Left cardiac atrium (tissue), 4 donors: ENCODE results near the gene FBXL16. TPM values are rescaled to one million over a fixed set of nuclear protein-coding genes. Genes with fewer than 3 reads are reported as not detected.

Experiments
- ATAC-seq, 2 donors: fragments of 200-7000 bp; cut with Tn5 transposase; one replicate each; pipeline ENCODE4 v1.9.1; 2020; ENCODE audit warnings: mild to moderate bottlenecking in 2 of 2, moderate library complexity in 2 of 2
- DNase-seq: peaks from one replicate; pipeline ENCODE4 v3.0.0-alpha.2; 2020
- intact Hi-C, 2 donors: fragments of 100-400 bp; cut with DNase I; formaldehyde crosslinking; loops; one replicate each; pipeline versions ENCODE4 v1.14.1 to v1.15.1; 2022 to 2023
- total RNA-seq, 2 donors: library from RNA; stranded (reverse); fragmentation: NEBNext Ultra II Directional; extraction: Animal tissue kit (Norgen Biotek cat#: 25700); gene quantifications; one replicate each; pipeline ENCODE4 v1.2.1, GENCODE V29; 2021
- donor health status: DM: no; HTN: yes; CAD: no.
- donor health status: DM: no; HTN: yes; CAD: no; lungs with severe emphysema.
- donor health status: DM: yes; HTN: yes; CAD: no.
- donor health status: Dilated cardiomyopathy.

The FBXL16 gene
- total RNA-seq, 2 donors from 2014 or later: 0.32 to 1.0 TPM

DNA sequence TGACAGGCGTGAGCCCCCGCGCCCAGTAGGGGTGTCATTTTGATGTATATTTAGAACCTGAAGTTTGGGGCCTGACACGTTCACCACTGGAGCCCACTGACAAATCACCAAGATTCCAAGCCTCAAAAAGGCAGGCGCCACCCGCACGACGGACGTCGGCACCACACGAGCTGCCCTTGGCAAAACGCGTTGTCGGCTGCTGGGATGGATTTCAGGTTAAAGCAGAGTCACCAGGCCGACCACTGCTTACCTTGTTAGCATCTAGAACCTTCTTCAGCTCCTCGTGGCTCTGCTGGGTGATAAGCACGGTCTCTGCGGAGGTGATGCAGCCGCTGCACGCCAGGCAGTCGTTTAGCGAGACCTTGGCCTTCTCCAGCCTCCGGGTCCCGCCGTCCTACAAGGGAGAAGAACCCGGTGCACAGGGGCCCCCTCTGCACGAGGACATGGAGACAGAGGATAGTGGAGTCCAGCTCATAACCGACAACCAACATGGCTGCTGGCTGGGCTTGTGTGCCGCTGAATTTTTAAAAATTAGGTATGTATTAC lies 31.4 kb upstream of the FBXL16 start:
- DNase-seq (no peak), ATAC-seq (no peak)
- intact Hi-C loops: no loop called here

DNA sequence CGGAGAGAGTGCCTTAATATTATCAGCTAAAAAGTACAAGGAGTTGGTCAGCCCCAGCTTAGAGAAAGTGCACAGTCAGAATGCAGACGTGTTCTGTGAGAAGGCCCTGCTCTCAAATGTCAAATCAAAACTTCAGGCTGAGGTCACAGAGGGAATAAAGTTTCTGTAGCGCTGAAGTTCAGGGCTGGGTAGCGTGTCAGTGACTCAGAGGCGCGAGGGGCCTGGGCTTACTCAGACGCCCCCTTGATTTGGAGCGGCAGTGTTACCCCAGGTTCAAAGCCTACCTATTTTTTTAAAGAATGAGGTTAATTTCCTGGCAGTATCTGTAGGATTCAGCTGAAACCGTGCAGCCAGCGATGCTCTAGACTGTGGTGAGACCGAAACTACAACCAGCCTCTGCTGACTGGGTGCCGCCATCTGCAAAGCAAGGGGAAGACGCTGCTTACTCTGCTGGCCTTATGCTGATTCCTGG lies 30.4 kb upstream of the FBXL16 start:
- no peak for ATAC-seq
- DNase-seq: no peak
- intact Hi-C loops: no loop called here

DNA sequence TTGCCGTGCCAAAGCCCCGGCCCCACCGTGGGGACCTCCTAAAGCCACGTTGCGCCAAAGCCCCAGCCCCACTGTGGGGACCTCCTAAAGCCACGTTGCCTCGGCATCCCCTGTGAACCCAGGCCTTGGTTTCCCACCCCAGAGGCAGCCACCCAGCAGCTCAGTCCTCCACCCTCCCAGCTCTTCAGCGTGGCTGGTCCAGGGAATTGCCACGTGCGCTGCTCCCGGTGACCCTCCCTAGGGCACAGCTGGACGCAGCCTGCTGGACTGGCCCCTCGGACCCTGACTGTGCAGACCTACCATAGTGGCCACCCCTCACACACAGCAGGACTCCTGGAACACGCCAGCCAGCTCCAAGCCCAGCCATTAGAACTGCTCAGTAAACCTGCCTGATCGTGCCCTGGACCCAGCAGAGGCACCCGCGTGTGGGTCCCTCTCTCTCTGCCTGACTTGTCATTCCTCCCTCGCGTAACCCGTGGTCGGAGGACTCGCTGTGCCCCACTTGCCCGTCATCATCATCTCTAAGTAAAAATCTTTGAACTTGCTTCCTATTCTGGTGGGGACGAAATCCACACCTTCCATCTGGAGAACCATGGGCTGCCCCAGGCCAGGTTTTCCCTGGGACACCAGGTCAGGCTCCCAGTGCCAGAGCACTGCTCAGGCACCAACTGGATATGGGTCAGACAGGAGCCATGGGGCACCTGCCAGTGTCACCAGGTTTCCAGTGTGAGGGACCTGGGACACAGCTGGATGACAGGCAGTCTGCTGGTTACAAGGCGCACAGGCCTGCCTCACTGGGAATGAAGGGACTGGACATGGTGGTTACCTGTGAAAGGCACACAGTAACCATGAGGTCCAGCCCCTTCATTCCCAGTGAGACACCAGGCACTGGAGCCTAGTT lies 29.6 kb upstream of the FBXL16 start:
- ATAC-seq (no peak), DNase-seq (peak; percentile 13)
- intact Hi-C loops: no loop called here

DNA sequence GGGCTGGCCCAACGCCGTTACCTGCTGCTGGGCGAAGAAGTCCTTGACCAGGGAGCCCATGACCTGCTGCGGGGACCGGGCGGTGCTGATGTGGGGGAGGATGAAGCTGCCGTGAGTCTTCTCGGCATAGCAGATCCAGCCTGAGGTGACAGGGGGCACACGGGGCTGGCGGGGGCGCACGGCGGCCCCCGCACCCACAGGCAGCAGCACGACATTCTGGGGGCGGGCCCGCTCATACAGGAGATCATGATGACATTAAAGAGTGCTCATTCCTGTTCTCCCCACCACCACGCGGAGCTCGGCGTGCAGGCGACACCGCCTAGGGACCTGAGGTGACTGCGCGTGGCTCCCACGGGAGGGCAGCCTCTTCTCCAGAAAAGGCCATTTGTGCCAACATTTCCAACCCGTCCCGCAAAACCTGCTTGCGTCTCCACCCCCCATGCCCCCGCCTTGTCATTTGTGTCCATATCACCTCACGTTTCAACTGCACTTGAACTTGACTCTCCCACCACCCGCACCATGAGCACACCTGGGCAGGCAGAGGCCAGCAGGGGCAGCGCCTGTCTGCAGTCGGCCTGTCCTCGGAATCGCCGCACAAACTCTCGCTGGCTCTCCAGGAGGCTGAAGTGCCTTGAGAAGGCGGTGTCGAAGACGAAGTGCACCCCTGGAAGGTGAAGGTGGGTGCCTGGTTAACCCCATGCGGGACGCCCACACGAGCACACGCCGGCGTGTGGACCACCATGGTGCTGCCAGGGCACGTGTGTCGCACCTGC lies 28.8 kb upstream of the FBXL16 start:
- intact Hi-C loops: no loop called here
- DNase-seq (peak; percentile 11), ATAC-seq (no peak)

DNA sequence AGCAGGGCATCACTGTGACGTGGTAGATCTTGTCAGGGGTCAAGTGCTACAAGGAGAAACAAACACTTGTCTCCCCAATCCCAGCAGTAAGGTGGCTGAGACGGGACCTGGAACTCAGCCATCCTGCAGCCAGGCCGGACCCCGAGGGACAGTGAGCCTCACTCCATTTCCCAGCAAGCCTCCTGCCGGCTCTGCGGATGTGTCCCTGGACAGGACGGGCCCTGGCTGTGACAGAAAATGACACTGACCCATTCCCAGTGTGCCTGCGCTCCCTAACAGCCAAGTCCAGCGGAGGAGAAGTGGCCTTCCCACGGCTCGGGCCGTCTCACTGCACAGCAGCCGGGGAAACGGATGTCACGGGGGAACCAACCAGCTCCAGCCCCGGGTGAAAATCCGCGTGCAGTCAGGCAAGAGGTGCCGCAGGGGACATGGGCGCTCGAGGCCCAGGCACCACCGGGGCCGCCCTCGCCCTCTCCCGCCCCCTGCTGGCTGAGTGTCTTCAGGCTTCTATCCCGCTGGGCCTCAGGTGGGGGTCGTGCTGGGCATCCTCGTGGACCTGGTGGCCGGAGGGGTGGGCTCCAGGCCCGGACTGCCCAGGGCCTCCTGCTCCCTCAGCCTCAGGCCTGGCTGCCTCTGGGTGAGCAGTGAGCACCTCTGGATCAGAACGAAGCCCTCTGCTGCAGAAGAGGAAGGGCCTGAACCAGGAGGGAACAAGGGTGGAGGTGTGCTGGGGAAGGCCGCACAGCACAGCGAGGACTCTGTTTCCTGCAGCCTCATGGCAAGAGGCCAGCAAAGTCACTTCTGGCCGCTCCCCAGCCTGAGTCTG lies 28.0 kb upstream of the FBXL16 start:
- peak; percentile 8 for DNase-seq
- ATAC-seq: no peak
- intact Hi-C loops: no loop called here

DNA sequence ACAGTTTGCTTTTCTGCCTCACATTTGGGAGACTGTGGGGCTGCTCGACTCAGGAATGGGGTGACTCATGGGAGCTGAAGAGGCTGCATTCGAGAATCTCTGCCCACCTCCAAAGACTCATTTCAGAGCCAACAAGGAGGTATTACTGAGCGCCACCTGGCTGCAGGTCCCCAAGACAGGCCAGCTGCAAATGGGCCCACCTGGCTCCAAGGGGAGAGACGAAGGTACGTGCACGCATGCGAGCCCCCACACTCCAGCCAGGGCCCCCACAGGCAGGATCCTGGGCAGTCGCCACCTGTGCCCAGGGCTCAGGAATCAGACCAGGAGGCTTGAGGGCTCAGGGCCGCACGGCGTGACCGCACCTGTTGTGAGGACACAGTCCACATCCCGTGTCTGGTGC lies 27.3 kb upstream of the FBXL16 start:
- DNase-seq (no peak), ATAC-seq (no peak)
- intact Hi-C loops: no loop called here

DNA sequence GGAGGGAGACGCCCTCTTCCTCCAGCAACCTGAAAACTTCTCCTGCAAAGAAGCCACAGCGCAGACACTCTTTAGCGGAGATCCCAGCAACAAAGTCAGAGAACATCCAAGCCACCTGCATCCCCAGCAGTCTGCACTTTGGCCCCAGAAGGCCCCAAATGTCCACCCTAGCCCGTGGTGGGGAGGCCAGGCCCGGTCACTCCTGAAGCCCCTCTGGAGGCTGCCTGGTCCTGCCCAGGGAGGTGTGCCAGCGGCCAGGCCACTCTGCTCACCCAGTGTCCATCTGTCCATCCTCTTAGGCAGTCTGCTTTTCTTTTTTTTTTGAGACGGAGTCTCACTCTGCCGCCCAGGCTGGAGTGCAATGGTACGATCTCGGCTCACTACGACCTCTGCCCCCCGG lies 26.7 kb upstream of the FBXL16 start:
- DNase-seq (no peak), ATAC-seq (no peak)
- intact Hi-C loops: no loop called here

DNA sequence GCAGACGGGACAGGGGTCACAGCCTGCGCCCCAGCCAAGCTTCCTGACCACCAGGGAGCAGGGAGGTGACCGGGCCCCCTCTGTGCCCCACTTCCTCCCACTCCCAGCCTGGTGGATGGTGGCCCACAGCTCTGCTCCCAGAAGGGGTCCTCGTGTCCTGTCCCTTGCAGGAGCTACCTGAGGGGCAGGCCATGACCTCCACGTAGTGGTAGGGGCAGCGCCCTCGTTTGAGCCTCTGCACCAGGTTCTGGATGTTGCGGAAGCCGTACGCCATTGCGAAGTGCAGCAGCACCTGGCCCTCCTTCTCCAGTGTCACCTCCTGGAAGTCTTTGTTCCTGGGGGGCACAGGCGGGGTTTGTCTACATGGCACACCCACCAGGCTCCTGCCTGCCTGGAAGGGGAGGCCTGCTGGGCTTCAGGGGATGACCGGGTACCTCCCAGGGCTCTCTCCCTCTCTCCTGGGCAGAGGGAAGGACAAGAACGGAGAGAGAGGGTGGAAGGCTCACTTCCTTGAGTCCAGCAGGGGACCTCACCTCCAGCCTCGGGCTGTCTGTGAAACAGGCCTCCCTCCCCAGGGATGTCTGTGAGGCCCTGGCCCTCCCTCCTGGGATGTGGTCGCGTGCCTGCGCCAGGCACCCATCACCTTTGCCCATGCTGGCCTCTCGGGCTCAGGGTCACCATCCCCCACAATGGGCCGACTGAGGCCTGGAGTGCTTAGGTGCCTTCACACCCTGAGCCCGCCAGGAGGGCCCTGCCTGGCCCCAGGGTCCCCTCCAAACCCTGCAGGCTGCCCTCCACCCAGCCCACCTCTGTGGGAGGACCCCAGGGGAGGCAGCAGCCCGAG lies 25.3 kb upstream of the FBXL16 start:
- intact Hi-C loops: no loop called here
- no peak for ATAC-seq
- DNase-seq: no peak

DNA sequence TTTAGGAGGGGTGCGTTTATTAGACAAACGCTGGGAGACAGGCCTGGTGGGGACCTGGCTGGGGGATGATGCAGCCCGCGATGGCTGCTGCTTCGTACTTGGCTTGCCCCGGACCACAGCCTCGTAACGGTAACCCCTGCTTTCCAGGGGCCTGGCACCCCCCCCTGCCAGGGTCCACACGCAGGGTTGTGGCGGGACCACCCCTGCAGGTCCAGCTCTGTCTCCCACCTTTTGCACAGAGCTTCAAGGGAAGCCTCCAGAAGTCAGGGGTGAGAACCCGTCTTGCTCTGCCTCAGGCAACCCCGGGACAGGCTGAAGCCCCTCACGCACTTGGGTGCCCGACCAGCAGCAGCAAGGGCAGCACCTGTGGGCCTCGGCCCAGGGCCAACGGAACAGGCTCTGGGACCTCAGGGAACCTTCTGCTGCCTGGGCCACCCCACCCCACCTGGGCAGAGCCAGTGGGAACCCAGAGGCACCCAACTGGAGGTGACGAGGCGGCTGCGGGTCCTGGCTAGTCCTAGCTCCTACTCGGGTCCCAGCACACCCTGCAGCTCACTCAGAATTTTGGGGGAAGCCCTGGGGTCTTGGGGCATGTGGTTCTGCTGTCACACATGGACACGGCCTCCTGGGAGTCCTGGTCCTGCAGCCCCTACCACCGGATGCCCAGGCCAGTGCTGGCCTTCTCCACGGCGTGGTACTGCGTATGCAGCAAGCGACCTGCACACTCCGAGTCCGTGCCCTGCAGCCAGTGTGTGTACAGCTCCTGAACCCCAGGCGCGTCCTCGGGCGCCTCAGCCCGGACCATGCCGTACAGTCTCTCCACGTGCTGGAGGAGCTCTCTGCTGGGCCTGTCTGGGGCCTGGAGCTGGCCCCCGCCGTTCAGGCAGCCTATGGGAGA lies 24.4 kb upstream of the FBXL16 start:
- DNase-seq: no peak
- ATAC-seq: no peak
- intact Hi-C loops: no loop called here

DNA sequence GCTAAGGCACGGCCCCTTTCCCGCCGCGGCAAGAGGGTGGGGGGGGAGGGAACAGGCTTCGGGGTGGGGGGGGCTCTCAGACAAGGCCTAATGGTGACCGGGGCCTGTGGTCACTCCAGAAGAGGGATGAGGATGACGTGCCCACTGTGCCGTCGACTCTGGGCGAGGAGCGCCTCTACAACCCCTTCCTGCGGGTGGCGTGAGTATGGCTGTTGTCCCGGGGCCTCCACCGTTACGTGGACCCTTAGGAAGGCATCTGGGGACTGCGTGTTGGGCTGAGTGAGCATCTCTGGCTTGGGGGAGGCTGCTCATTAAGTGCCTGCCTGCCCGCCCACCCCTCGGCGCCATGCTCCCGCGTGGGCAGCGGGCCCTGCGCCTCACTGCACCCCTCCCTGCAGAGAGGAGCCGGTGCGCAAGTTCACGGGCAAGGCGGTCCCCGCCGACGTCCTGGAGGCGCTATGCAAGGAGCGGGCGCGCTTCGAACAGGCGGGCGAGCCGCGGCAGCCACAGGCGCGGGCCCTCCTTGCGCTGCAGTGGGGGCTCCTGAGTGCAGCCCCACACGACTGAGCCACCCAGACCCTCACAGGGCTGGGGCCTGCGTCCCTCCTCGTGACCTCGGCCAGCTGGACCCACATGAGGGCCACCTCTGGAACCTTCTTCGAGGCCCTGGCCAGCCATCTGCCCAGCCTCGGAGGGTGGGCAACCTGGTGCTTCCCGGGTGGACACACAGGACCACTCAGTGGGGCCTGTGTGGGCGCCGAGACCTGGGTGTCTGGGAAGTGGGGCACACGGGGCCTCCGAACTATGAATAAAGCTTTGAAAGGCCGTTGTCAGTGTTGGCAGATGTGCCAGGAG lies 23.5 kb upstream of the FBXL16 start:
- no peak for DNase-seq
- intact Hi-C loops: no loop called here
- no peak for ATAC-seq

DNA sequence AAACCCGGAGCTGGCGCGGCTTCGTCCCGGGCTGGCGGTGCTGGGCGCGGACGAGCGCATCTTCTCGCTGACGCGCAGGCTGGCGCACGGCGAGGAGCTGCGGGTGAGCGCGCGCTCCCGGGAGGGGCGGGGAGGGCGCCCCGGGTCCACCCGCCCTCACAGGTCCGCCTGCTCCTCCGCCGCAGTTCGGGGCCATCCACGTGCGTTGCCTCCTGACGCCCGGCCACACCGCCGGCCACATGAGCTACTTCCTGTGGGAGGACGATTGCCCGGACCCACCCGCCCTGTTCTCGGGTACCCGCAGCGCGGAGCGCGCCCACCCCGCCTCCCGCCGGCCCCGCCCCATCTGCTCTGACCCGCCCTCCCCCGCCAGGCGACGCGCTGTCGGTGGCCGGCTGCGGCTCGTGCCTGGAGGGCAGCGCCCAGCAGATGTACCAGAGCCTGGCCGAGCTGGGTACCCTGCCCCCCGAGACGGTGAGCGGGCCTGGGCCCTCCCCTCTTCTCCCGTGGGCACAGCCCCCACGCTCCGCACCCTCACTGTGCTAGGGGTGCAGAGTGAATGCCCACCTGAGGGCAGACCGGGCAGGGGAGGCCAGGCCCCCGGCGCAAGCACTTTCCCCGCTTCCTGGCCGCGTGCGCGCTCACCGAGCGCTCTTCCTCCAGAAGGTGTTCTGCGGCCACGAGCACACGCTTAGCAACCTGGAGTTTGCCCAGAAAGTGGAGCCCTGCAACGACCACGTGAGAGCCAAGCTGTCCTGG lies 22.7 kb upstream of the FBXL16 start:
- ATAC-seq (peak; percentile 46 to 64), DNase-seq (peak; percentile 77)
- intact Hi-C loops: no loop called here

DNA sequence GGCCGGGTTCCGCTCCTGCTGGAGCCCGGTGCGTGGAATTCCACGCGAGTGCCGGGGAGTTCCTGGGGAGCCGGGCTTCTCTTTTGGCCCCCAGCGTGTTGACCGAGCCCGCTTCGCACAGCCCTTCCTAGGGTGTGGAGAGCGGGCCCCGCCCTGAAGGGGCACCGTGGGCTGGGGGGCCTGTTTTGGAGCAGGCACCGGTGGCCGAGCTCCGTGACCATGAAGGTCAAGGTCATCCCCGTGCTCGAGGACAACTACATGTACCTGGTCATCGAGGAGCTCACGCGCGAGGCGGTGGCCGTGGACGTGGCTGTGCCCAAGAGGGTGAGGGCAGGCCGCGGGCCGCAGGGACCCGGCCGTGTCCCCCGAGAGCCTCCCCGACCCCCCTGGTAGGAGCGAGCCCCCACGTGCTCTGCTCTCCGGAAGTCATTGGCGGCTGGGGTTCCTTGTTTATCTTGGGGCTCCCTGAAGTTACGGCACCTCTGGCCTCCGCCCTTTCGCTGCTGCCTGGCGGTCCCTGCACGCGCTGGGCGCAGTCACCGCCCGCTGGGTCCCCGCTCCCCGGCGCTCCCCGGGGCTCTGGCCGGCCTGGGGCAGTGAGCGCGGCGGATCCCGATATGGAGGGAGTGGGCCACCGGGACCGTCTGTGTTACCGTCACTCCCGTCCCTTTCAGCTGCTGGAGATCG lies 21.8 kb upstream of the FBXL16 start:
- intact Hi-C loops: no loop called here
- peak; percentile 5 to 6 for ATAC-seq
- no peak for DNase-seq

DNA sequence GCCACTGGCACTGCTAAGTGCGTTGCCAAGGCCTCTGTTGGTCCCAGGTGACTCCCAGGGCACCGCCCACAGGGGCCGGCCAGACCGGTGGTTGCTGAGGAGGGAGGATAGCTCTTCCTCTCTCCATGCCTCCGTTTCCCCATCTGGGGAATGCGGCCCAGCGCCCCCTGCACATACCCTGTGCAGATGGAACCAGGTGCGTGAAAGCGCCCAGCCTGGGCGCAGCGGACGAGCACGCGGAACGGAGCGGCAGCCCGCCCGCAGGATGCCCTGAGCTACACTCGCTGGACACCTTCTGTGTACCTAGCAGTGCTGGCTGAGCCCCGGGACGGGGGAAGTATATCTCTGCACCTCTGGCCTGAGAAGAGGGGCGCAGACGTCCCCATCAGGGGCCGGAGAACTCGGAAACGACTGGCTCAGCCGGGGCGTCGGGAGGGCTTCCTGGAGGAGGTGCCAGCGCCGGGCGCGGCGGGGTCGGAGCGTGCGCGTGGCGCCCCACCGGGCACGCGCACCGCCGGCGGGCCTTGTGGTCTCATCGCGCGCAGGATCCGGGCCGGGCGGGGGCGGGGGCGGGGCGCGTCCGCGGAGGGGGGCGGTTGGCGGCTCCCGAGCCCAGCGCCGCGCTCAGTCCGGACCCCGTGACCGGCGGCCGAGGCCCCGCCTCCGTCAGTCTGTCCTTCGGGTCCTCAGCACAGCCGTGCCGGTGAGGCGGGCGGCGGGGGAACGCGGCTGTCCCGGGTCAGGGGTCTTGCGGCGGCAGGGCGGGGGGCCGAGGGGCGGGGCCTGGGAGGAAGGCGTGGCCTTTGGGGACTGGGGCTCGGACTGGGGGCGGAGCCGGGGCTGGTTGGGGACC lies 21.1 kb upstream of the FBXL16 start, which contains the start of the genes CCDC78 and HAGHL:
Gene CCDC78, minus strand, starts transcription at position 6 of the 853 bp plus-strand sequence. CDS start 76 bp downstream, outside the sequence.
Gene HAGHL, plus strand, starts transcription at position 669 of the 853 bp plus-strand sequence. CDS start 404 bp downstream, outside the sequence.
- peak; percentile 45 to 52 for ATAC-seq
- DNase-seq: peak; percentile 78
- intact Hi-C loops: no loop called here

DNA sequence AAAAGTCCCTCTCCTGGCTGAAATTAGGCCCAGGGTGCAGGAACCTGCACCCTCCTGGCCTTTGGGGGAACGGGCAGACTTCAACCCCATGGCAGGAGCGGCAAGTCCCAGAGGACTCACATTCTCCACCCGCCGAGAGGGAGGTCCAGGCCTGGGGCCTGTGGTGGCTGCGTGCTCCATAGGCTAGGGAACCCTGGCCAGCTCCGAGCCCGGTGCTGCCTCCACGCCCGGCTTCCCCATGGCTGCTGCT lies 20.5 kb upstream of the FBXL16 start:
- intact Hi-C loops: no loop called here
- ATAC-seq: no peak
- no peak for DNase-seq
